Measurements from ENCODE around the gene TRAF6. TPM values are rescaled to one million over a fixed set of nuclear protein-coding genes. Genes with fewer than 3 reads are reported as not detected.

Gene TRAF6
- total and polyA plus RNA-seq, 2 of the 13 experiments (the other 11 are each of a cell fraction or from before 2014, with no cell fraction given): 3.3 to 5.9 TPM

DNA sequence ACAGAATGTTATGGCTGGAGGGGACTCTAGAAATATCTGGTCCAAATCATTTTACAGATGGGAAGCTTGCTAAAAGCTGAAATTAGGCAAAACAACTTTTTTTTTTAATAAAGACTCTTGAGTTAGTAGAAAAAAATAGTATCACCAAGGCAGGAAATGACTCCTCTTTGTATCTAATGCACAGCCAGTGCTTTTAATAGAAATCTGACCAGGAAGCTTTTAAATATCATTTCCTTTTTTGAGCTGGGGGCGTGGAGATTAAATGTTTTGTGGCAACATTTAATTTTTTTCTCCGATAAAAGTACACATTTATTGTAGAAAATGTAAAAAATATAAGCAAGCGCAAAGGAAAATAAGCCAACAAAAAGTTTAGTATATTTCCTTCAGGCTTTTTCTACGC lies 22.5 kb downstream of the TRAF6 start:
- CTCF ChIA-PET (ENCODE audit: low intra/inter-chr PET ratio, low total read pairs): no interaction called here
- 97% methylated on average over 4 of the region's 4 CpGs for WGBS (ENCODE audit: low lambda C conversion rate)
- no peak for FAIRE-seq

More for the DNA sequence above, 22.5 kb downstream of the TRAF6 start:
- TF ChIP-seq ZNF782 (CRISPR knock-in tag; IDR thresholded peaks at IDR 0.05; ENCODE audit: borderline replicate concordance) (no peak), ZNF75D (CRISPR knock-in tag; IDR thresholded peaks at IDR 0.05; ENCODE audit: borderline replicate concordance) (no peak), MBNL3 (CRISPR knock-in tag; conservative IDR thresholded peaks at IDR 0.05) (no peak), IRF2 (CRISPR knock-in tag; IDR thresholded peaks at IDR 0.05) (no peak), ZNF335 (CRISPR knock-in tag; IDR thresholded peaks at IDR 0.05) (no peak), PCBP1 (IDR thresholded peaks at IDR 0.05; ENCODE audit: borderline replicate concordance, low read depth, low read length) (no peak), ZNF576 (CRISPR knock-in tag; IDR thresholded peaks at IDR 0.05) (no peak)
- TF ChIP-seq, protein P1, sequence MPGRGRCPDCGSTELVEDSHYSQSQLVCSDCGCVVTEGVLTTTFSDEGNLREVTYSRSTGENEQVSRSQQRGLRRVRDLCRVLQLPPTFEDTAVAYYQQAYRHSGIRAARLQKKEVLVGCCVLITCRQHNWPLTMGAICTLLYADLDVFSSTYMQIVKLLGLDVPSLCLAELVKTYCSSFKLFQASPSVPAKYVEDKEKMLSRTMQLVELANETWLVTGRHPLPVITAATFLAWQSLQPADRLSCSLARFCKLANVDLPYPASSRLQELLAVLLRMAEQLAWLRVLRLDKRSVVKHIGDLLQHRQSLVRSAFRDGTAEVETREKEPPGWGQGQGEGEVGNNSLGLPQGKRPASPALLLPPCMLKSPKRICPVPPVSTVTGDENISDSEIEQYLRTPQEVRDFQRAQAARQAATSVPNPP (CRISPR knock-in tag; IDR thresholded peaks at IDR 0.05): no peak
- TF ChIP-seq, protein P2, sequence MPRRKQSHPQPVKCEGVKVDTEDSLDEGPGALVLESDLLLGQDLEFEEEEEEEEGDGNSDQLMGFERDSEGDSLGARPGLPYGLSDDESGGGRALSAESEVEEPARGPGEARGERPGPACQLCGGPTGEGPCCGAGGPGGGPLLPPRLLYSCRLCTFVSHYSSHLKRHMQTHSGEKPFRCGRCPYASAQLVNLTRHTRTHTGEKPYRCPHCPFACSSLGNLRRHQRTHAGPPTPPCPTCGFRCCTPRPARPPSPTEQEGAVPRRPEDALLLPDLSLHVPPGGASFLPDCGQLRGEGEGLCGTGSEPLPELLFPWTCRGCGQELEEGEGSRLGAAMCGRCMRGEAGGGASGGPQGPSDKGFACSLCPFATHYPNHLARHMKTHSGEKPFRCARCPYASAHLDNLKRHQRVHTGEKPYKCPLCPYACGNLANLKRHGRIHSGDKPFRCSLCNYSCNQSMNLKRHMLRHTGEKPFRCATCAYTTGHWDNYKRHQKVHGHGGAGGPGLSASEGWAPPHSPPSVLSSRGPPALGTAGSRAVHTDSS (CRISPR knock-in tag; conservative IDR thresholded peaks at IDR 0.05): no peak
- TF ChIP-seq, protein P3, sequence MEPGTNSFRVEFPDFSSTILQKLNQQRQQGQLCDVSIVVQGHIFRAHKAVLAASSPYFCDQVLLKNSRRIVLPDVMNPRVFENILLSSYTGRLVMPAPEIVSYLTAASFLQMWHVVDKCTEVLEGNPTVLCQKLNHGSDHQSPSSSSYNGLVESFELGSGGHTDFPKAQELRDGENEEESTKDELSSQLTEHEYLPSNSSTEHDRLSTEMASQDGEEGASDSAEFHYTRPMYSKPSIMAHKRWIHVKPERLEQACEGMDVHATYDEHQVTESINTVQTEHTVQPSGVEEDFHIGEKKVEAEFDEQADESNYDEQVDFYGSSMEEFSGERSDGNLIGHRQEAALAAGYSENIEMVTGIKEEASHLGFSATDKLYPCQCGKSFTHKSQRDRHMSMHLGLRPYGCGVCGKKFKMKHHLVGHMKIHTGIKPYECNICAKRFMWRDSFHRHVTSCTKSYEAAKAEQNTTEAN (CRISPR knock-in tag; conservative IDR thresholded peaks at IDR 0.05): no peak
- no peak for DNase-seq (ENCODE audit: low spot score)
- in situ Hi-C loops (cut with HindIII; ENCODE audit: extremely low pct_ligation_motif_present, low pct_unique_long_range_greater_than_20kb): loop anchor here (25.0 kb wide), 1 partner anchor 875 kb away; the partner anchor contains the start of gene FJX1
- no peak overlapping the region for H3K27ac ChIP-seq (ENCODE audit: extremely low read length, insufficient read depth, low read length)
- no peaks in the 10 kb centered on the region for H4K20me1 ChIP-seq (ENCODE audit: insufficient read depth, low read length)
- no peaks in the 10 kb centered on the region for H3K79me2 ChIP-seq (ENCODE audit: insufficient read depth, low read length)
- no peak for ATAC-seq
- no TSS peak for BruUV-seq (replicated peaks)
- no peak overlapping the region for H3K9ac ChIP-seq (ENCODE audit: insufficient read depth, low read depth, low read length)
- H3K9me3 ChIP-seq (ENCODE audit: low read length): no peaks in the 10 kb centered on the region
- no peak overlapping the region for H3K4me2 ChIP-seq (ENCODE audit: low read depth, low read length)
- H3K27me3 ChIP-seq (ENCODE audit: control insufficient read depth in 1 of 2, insufficient read depth in 2 of 2, low read length in 2 of 2): no peaks in the 10 kb centered on the region
- no peak overlapping the region for H2AFZ ChIP-seq (ENCODE audit: low read length)
- H3K4me1 ChIP-seq (ENCODE audit: insufficient read depth, low read length): no peaks in the 10 kb centered on the region
- intact Hi-C loops (cut with micrococcal nuclease; ENCODE audit: unreplicated experiment): no loop called here
- H3K4me3 ChIP-seq (replicated peaks in 1 of 3; ENCODE audit: insufficient read depth in 1 of 3, low read depth in 2 of 3, low read length in 3 of 3): no peak overlapping the region
- POLR2A ChIA-PET: no interaction called here
- peaks cover 14 to 48% of the 10 kb centered on the region in 2 experiments for H3K36me3 ChIP-seq (replicated peaks in 1 of 2; ENCODE audit: control insufficient read depth in 1 of 2, insufficient read depth in 2 of 2, low read length in 2 of 2)

Measured in HepG2 (cell line).